H1 (cell line): ENCODE data around the gene SEC61A1. TPM values are rescaled to one million over a fixed set of nuclear protein-coding genes. Genes with fewer than 3 reads are reported as not detected.

Experiments
- CTCF ChIA-PET: fragments of 300-600 bp; sonication (Branson Sonifier 250); formaldehyde crosslinking; loops from one replicate; lab custom pipeline; 2021; ENCODE audit not compliant: partially characterized antibody; lab: Charles Lee
- POLR2A ChIA-PET: fragments of 300-600 bp; sonication (Branson Sonifier 250); formaldehyde crosslinking; loops from one replicate; lab custom pipeline; 2021; ENCODE audit warnings: inconsistent platforms; ENCODE audit not compliant: partially characterized antibody; lab: Charles Lee
- DNase-seq, 2 experiments: peaks; one replicate each; pipeline versions ENCODE4 v3.0.0 to v3.0.0-alpha.2; 2010 to 2022; ENCODE audit warnings: low spot score in 2 of 2, low read depth in 1 of 2, mixed read lengths in 1 of 2
- FAIRE-seq: peaks from 2 replicates; lab custom pipeline; 2011; peaks lifted over from hg19 to GRCh38; lab: Jason Lieb, UNC
- H2AFZ ChIP-seq: 2 replicates; pipeline ENCODE4 v1.8.1; 2012; ENCODE audit warnings: low read length, inconsistent platforms
- H2AK5ac ChIP-seq: 2 replicates; pipeline ENCODE4 v1.6.1; 2013; ENCODE audit warnings: low read depth, low read length
- H2BK120ac ChIP-seq: replicated peaks from 2 replicates; pipeline ENCODE3; 2013; ENCODE audit warnings: low read depth, low read length, inconsistent platforms
- H2BK12ac ChIP-seq: 2 replicates; pipeline ENCODE4 v1.6.1; 2013; ENCODE audit warnings: low read depth, low read length
- H2BK15ac ChIP-seq: 2 replicates; pipeline ENCODE4 v1.6.1; 2013; ENCODE audit warnings: low read length
- H2BK20ac ChIP-seq: 2 replicates; pipeline ENCODE4 v1.6.1; 2013; ENCODE audit warnings: low read length
- H2BK5ac ChIP-seq: 2 replicates; pipeline ENCODE4 v1.6.1; 2013; ENCODE audit warnings: low read depth, low read length
- H3K14ac ChIP-seq: 2 replicates; pipeline ENCODE4 v1.6.1; 2013; ENCODE audit warnings: inconsistent platforms; ENCODE audit not compliant: insufficient read length
- H3K18ac ChIP-seq: 2 replicates; pipeline ENCODE4 v1.6.1; 2013; ENCODE audit warnings: low read length; ENCODE audit errors: extremely low read depth
- H3K23ac ChIP-seq: 2 replicates; pipeline ENCODE4 v1.6.1; 2013; ENCODE audit warnings: inconsistent platforms; ENCODE audit not compliant: insufficient read length
- H3K23me2 ChIP-seq: 2 replicates; pipeline ENCODE4 v1.6.1; 2013; ENCODE audit warnings: low read depth, low read length
- H3K27ac ChIP-seq: 2 replicates; pipeline ENCODE4 v1.6.1; 2011; ENCODE audit warnings: low read depth, low read length, inconsistent platforms
- H3K27me3 ChIP-seq, 4 experiments: replicated peaks in 1 of 4; 1 replicate in 1 of 4; 2 replicates in 3 of 4; pipeline versions ENCODE4 v1.6.1 to v1.8.1; 2011 to 2013; ENCODE audit warnings: low read length in 3 of 4, mild to moderate bottlenecking in 3 of 4, inconsistent platforms in 2 of 4, mixed read lengths in 2 of 4, moderate library complexity in 1 of 4; ENCODE audit not compliant: control insufficient read depth in 3 of 4, insufficient read depth in 3 of 4; ENCODE audit errors: extremely low read depth in 1 of 4
- H3K36me3 ChIP-seq, 4 experiments: 2 replicates each; pipeline versions ENCODE4 v1.6.1 to v1.8.1; 2011 to 2013; ENCODE audit warnings: mild to moderate bottlenecking in 4 of 4, low read length in 3 of 4, moderate library complexity in 2 of 4, control low read depth in 1 of 4, inconsistent platforms in 1 of 4; ENCODE audit not compliant: insufficient read depth in 4 of 4, control insufficient read depth in 2 of 4
- H3K4ac ChIP-seq: replicated peaks from 2 replicates; pipeline ENCODE3; 2013; ENCODE audit warnings: low read length, low read depth, mixed read lengths, inconsistent platforms; ENCODE audit not compliant: insufficient read length
- H3K4me1 ChIP-seq, 4 experiments: replicated peaks in 1 of 4; 1 replicate in 1 of 4; 2 replicates in 3 of 4; pipeline versions ENCODE4 v1.6.1 to v1.8.1; 2011 to 2013; ENCODE audit warnings: low read length in 3 of 4, inconsistent platforms in 2 of 4, mixed read lengths in 1 of 4; ENCODE audit not compliant: insufficient read depth in 4 of 4, control insufficient read depth in 3 of 4
- H3K4me2 ChIP-seq, 2 experiments: 2 replicates each; pipeline versions ENCODE4 v1.6.1 to v1.8.1; 2011 to 2013; ENCODE audit warnings: low read depth in 2 of 2, low read length in 2 of 2, control low read depth in 1 of 2, inconsistent platforms in 1 of 2, mild to moderate bottlenecking in 1 of 2; ENCODE audit not compliant: insufficient read depth in 1 of 2
- H3K4me3 ChIP-seq, 4 experiments: fragments of 200-600, 300-600 bp in 1 of 4; sonication (generic), shearing (Covaris generic), sonication (Bioruptor Twin) in 1 of 4; 2 replicates each; pipeline versions ENCODE4 v1.5.1 to v1.8.1; 2011 to 2016; ENCODE audit warnings: low read length in 4 of 4, low read depth in 3 of 4, control low read depth in 2 of 4, inconsistent platforms in 2 of 4, mild to moderate bottlenecking in 2 of 4, mixed read lengths in 1 of 4, moderate library complexity in 1 of 4; ENCODE audit not compliant: insufficient read depth in 2 of 4; ENCODE audit errors: extremely low read depth in 1 of 4
- H3K56ac ChIP-seq: replicated peaks from 2 replicates; pipeline ENCODE3; 2013; ENCODE audit warnings: low read depth, mild to moderate bottlenecking, mixed read lengths, low read length, inconsistent platforms; ENCODE audit not compliant: insufficient read length
- H3K79me1 ChIP-seq: 2 replicates; pipeline ENCODE4 v1.6.1; 2013; ENCODE audit warnings: low read depth, low read length, control low read depth
- H3K79me2 ChIP-seq, 2 experiments: 2 replicates each; pipeline versions ENCODE4 v1.6.1 to v1.8.1; 2012 to 2013; ENCODE audit warnings: low read length in 2 of 2, mild to moderate bottlenecking in 2 of 2, inconsistent platforms in 1 of 2; ENCODE audit not compliant: insufficient read depth in 2 of 2, control insufficient read depth in 1 of 2
- H3K9ac ChIP-seq, 4 experiments: replicated peaks in 1 of 4; 1 replicate in 1 of 4; 2 replicates in 3 of 4; pipeline versions ENCODE4 v1.6.1 to v1.8.1; 2011 to 2013; ENCODE audit warnings: low read depth in 3 of 4, low read length in 3 of 4, control low read depth in 2 of 4, mild to moderate bottlenecking in 2 of 4, moderate library complexity in 2 of 4, inconsistent platforms in 1 of 4; ENCODE audit errors: extremely low read depth in 1 of 4
- H3K9me3 ChIP-seq, 2 experiments: 2 replicates each; pipeline versions ENCODE4 v1.6.1 to v1.8.1; 2012 to 2013; ENCODE audit warnings: mild to moderate bottlenecking in 2 of 2, moderate library complexity in 2 of 2, control low read depth in 1 of 2, inconsistent platforms in 1 of 2, low read depth in 1 of 2, low read length in 1 of 2, mixed read lengths in 1 of 2; ENCODE audit not compliant: insufficient read depth in 2 of 2
- H4K20me1 ChIP-seq, 2 experiments: replicated peaks in 1 of 2; 2 replicates each; pipeline versions ENCODE3 to v1.8.1; 2011 to 2013; ENCODE audit warnings: inconsistent platforms in 2 of 2, low read length in 2 of 2, mild to moderate bottlenecking in 1 of 2; ENCODE audit not compliant: insufficient read depth in 2 of 2, control insufficient read depth in 1 of 2
- H4K5ac ChIP-seq: 2 replicates; pipeline ENCODE4 v1.6.1; 2013; ENCODE audit warnings: low read length, low read depth, mixed read lengths, inconsistent platforms; ENCODE audit not compliant: insufficient read length
- H4K8ac ChIP-seq: 2 replicates; pipeline ENCODE4 v1.8.0; 2013; ENCODE audit warnings: mild to moderate bottlenecking, moderate library complexity, low read length, inconsistent platforms; ENCODE audit not compliant: insufficient read depth; ENCODE audit errors: extremely low read depth
- H4K91ac ChIP-seq: replicated peaks from 2 replicates; pipeline ENCODE3; 2013; ENCODE audit warnings: low read length, mixed read lengths, inconsistent platforms; ENCODE audit not compliant: insufficient read length
- MAX ChIP-seq: IDR thresholded peaks from 2 replicates; pipeline ENCODE4 v1.6.1; 2012; ENCODE audit warnings: inconsistent platforms
- NANOG ChIP-seq: IDR thresholded peaks from 2 replicates; pipeline ENCODE4 v1.6.1; 2011; ENCODE audit warnings: low read length, low read depth, mild to moderate bottlenecking, inconsistent platforms; ENCODE audit not compliant: insufficient read depth, poor library complexity, severe bottlenecking
- RAD21 ChIP-seq, 2 experiments: IDR thresholded peaks in 1 of 2; conservative IDR thresholded peaks in 1 of 2; 2 replicates each; pipeline ENCODE4 v1.6.1; 2011; ENCODE audit warnings: low read depth in 2 of 2, low read length in 2 of 2, improper control_type of control experiment in 1 of 2, inconsistent platforms in 1 of 2, mild to moderate bottlenecking in 1 of 2, moderate library complexity in 1 of 2
- RNF2 ChIP-seq: fragments of 200-900, 300-1000 bp; sonication (generic); IDR thresholded peaks from 2 replicates; pipeline ENCODE4 v1.7.1; 2016; ENCODE audit warnings: borderline replicate concordance, low read depth, mild to moderate bottlenecking, antibody characterized with exemption, low read length; ENCODE audit not compliant: poor library complexity, severe bottlenecking; ENCODE audit errors: missing control alignments
- SAP30 ChIP-seq: fragments of 300-600 bp; sonication (generic); IDR thresholded peaks from 2 replicates; pipeline ENCODE4 v1.7.1; 2012; ENCODE audit warnings: low read length, moderate library complexity, mild to moderate bottlenecking, inconsistent platforms; ENCODE audit not compliant: insufficient read depth, insufficient replicate concordance
- SP4 ChIP-seq: IDR thresholded peaks from 2 replicates; pipeline ENCODE4 v1.6.1; 2012; ENCODE audit warnings: low read length, inconsistent platforms
- whole genome bisulfite sequencing, 2 experiments: shearing (Covaris generic) in 1 of 2; methylation state at CpG; one replicate each; pipeline versions ENCODE4 v1.1.6 to v1.1.7; 2013 to 2015; ENCODE audit warnings: low lambda C conversion rate in 2 of 2, mixed read lengths in 2 of 2, inconsistent platforms in 1 of 2, low coverage in 1 of 2, missing lambda C conversion rate in 1 of 2; ENCODE audit not compliant: insufficient replicate concordance in 2 of 2, insufficient coverage in 1 of 2, insufficient read length in 1 of 2; ENCODE audit errors: extremely low coverage in 1 of 2, missing lambda C conversion rate in 1 of 2; 5-methylcytosine and 5-hydroxymethylcytosine counted together
- polyA plus RNA-seq, 7 experiments: library from polyadenylated mRNA; depleted of rRNA in 3 of 7; stranded (reverse) in 5 of 7; unstranded in 2 of 7; fragments of >200 nt in 5 of 7; fragments of 200-250 nt in 2 of 7; gene quantifications; 1 replicate in 5 of 7; 2 replicates in 1 of 7; 4 replicates in 1 of 7; pipeline versions ENCODE4 v1.2.1 to v1.2.3, GENCODE V29; 2011 to 2013; ENCODE audit warnings: missing spikeins in 2 of 7, mixed read lengths in 2 of 7
- total RNA-seq: library from RNA; stranded (reverse); fragmentation: NEBNext Ultra II Directional; extraction: Animal tissue kit (Norgen Biotek cat#: 25700); gene quantifications from 2 replicates; pipeline ENCODE4 v1.2.1, GENCODE V29; 2021

Gene SEC61A1
- total and polyA plus RNA-seq, 2 of the 8 experiments (the other 6 are each of a cell fraction or from before 2014, with no cell fraction given): 133 to 165 TPM

- FAIRE-seq (no peak), DNase-seq (no peak)
- H3K4me3 ChIP-seq: no peak overlapping the region
- no peak overlapping the region for H3K9ac ChIP-seq
- peaks cover 51 to 95% (median 89%) of the 10 kb centered on the region in 4 experiments for H3K36me3 ChIP-seq
- H4K91ac ChIP-seq: no peak overlapping the region
- H2AK5ac ChIP-seq: no peak overlapping the region
- no peak overlapping the region for H3K56ac ChIP-seq
- no peak overlapping the region for H4K5ac ChIP-seq
- H2BK120ac ChIP-seq: no peak overlapping the region
- H4K8ac ChIP-seq: no peak overlapping the region
- H3K18ac ChIP-seq: no peak overlapping the region
- H3K27me3 ChIP-seq: no peaks in the 10 kb centered on the region
- no peak overlapping the region for H3K4ac ChIP-seq
- H3K4me1 ChIP-seq: no peaks in the 10 kb centered on the region
- H2AFZ ChIP-seq: no peak overlapping the region
- H3K23ac ChIP-seq: no peak overlapping the region
- WGBS, 2 experiments: 95% methylated on average over 6 of the region's 6 CpGs; no CpG with 5 or more reads in 1 of the 2 experiments
- POLR2A ChIA-PET: interaction anchor here (0.6 to 1.1 kb wide), 3 partner anchors 8 to 85 kb away, joined by 3 to 5 read pairs (median 5); no protein-coding TSS in a partner anchor
- TF ChIP-seq MAX: no peak
- TF ChIP-seq SAP30: no peak
- TF ChIP-seq SP4: no peak
- no peak for TF ChIP-seq NANOG
- no peak for TF ChIP-seq RAD21 (IDR thresholded peaks at IDR 0.05 in 1 of 2, conservative IDR thresholded peaks at IDR 0.05 in 1 of 2; ENCODE audit: low read depth in 2 of 2, low read length in 2 of 2)
- no peak for TF ChIP-seq RNF2
- TF ChIP-seq, all 59 proteins: peak for 0
- Histone ChIP-seq H3K79me2 (no peaks in the 10 kb centered on the region), H2BK5ac (no peak overlapping the region), H3K9me3 (no peaks in the 10 kb centered on the region), H2BK15ac (no peak overlapping the region), H3K27ac (no peak overlapping the region), H4K20me1 (peaks cover 10 to 22% of the 10 kb centered on the region in 2 experiments), H2BK12ac (no peak overlapping the region), H2BK20ac (no peak overlapping the region), H3K14ac (no peak overlapping the region), H3K4me2 (no peak overlapping the region), H3K79me1 (no peaks in the 10 kb centered on the region), H3K23me2 (no peaks in the 10 kb centered on the region)
- CTCF ChIA-PET: interaction anchor here (0.6 to 7.1 kb wide), 5 partner anchors 7 to 181 kb away, joined by 3 to 62 read pairs (median 3); no protein-coding TSS in a partner anchor
Observed at GRCh38 chr3:128064962-128065361, 12.7 kb downstream of the SEC61A1 start.
